ENCODE measurements around the gene MRAS.
"Not testable (repeated sequence)": the region's sequence is repeated elsewhere in the genome, so short reads cannot be mapped to it uniquely, and the experiment has no call there.

MRAS gene

DNA sequence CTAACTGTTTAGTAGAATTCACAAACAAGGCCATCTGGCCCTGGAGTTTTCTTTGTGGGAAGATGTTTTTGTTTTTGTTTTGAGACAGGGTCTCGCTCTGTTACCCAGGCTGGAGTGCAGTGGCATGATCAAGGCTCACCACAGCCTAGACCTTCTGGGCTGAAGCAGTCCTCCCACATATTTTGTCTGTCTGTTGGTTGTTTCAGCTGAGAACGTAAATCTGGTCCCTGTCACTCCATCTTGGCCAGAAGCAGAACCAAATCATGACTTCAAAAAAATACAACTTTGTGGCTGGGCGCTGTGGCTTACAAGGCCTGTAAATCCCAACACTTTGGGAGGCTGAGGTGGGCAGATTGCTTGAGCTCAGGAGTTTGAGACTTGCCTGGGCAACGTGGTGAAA, 27.1 kb downstream of the MRAS start:
- no peaks in the 10 kb centered on the region for H4K20me1 ChIP-seq (ENCODE audit: low read depth, low read length)
- no peaks in the 10 kb centered on the region for H3K9me3 ChIP-seq (ENCODE audit: insufficient read depth, low read length)
- no peak overlapping the region for H3K9ac ChIP-seq (ENCODE audit: low read length)
- no peak for TF ChIP-seq EZH2phosphoT487 (conservative IDR thresholded peaks at IDR 0.05; ENCODE audit: low read length)
- TF ChIP-seq, protein P1, sequence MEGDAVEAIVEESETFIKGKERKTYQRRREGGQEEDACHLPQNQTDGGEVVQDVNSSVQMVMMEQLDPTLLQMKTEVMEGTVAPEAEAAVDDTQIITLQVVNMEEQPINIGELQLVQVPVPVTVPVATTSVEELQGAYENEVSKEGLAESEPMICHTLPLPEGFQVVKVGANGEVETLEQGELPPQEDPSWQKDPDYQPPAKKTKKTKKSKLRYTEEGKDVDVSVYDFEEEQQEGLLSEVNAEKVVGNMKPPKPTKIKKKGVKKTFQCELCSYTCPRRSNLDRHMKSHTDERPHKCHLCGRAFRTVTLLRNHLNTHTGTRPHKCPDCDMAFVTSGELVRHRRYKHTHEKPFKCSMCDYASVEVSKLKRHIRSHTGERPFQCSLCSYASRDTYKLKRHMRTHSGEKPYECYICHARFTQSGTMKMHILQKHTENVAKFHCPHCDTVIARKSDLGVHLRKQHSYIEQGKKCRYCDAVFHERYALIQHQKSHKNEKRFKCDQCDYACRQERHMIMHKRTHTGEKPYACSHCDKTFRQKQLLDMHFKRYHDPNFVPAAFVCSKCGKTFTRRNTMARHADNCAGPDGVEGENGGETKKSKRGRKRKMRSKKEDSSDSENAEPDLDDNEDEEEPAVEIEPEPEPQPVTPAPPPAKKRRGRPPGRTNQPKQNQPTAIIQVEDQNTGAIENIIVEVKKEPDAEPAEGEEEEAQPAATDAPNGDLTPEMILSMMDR (IDR thresholded peaks at IDR 0.05; ENCODE audit: insufficient read depth, low read length, poor library complexity, severe bottlenecking), result no peak
- no peak overlapping the region for H3K27ac ChIP-seq (ENCODE audit: low read depth, low read length)
- H3K4me3 ChIP-seq (ENCODE audit: insufficient read depth, low read length, poor library complexity, severe bottlenecking), result no peak overlapping the region
- H2AFZ ChIP-seq (ENCODE audit: low read depth, low read length, severe bottlenecking), result no peak overlapping the region
- no peaks in the 10 kb centered on the region for H3K27me3 ChIP-seq (ENCODE audit: low read length)
- H3K4me2 ChIP-seq (ENCODE audit: low read depth, low read length, poor library complexity, severe bottlenecking), result no peak overlapping the region
- no peaks in the 10 kb centered on the region for H3F3A ChIP-seq (ENCODE audit: insufficient read depth)
- H3K79me2 ChIP-seq (ENCODE audit: insufficient read depth, low read length), result no peaks in the 10 kb centered on the region
- H3K36me3 ChIP-seq (ENCODE audit: low read length), result no peaks in the 10 kb centered on the region
- no peaks in the 10 kb centered on the region for H3K9me2 ChIP-seq (replicated peaks; ENCODE audit: insufficient read depth, low read length)

GRCh38 chr3:138376663-138377062, 28.3 kb downstream of the MRAS start:
- Histone ChIP-seq H3F3A (ENCODE audit: insufficient read depth) (no peaks in the 10 kb centered on the region), H3K4me3 (ENCODE audit: insufficient read depth, low read length, poor library complexity, severe bottlenecking) (no peak overlapping the region), H3K79me2 (ENCODE audit: insufficient read depth, low read length) (no peaks in the 10 kb centered on the region), H3K27ac (ENCODE audit: low read depth, low read length) (no peak overlapping the region), H4K20me1 (ENCODE audit: low read depth, low read length) (no peaks in the 10 kb centered on the region), H2AFZ (ENCODE audit: low read depth, low read length, severe bottlenecking) (no peak overlapping the region), H3K9me3 (ENCODE audit: insufficient read depth, low read length) (no peaks in the 10 kb centered on the region), H3K9me2 (replicated peaks; ENCODE audit: insufficient read depth, low read length) (no peaks in the 10 kb centered on the region), H3K9ac (ENCODE audit: low read length) (no peak overlapping the region), H3K36me3 (ENCODE audit: low read length) (no peaks in the 10 kb centered on the region), H3K27me3 (ENCODE audit: low read length) (no peaks in the 10 kb centered on the region), H3K4me2 (ENCODE audit: low read depth, low read length, poor library complexity, severe bottlenecking) (no peak overlapping the region)
- no peak for TF ChIP-seq EZH2phosphoT487 (conservative IDR thresholded peaks at IDR 0.05; ENCODE audit: low read length)
- TF ChIP-seq, protein P1 (IDR thresholded peaks at IDR 0.05; ENCODE audit: insufficient read depth, low read length, poor library complexity, severe bottlenecking), result no peak

DNA sequence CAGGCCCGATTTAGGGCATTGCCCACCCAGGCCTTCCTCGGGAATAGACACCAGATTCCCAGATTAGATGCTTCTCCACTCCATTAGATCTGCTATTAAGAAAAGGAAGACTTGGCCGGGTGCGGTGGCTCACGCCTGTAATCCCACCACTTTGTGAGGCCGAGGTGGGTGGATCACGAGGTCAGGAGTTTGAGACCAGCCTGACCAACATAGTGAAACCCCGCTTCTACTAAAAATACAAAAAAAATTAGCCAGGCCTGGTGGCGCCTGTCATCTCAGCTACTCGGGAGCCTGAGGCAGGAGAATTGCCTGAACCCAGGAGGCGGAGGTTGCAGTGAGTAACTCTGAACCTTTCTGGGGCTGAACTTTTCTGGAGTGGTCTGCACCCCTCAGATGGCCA, 28.8 kb downstream of the MRAS start:
- not testable (repeated sequence) for H3K27ac ChIP-seq (ENCODE audit: low read depth, low read length); H3K9me3 ChIP-seq (ENCODE audit: insufficient read depth, low read length); H3K79me2 ChIP-seq (ENCODE audit: insufficient read depth, low read length); H3K4me2 ChIP-seq (ENCODE audit: low read depth, low read length, poor library complexity, severe bottlenecking); H3K9ac ChIP-seq (ENCODE audit: low read length); H3F3A ChIP-seq (ENCODE audit: insufficient read depth); H3K4me3 ChIP-seq (ENCODE audit: insufficient read depth, low read length, poor library complexity, severe bottlenecking); H3K9me2 ChIP-seq (replicated peaks; ENCODE audit: insufficient read depth, low read length); H4K20me1 ChIP-seq (ENCODE audit: low read depth, low read length); H3K36me3 ChIP-seq (ENCODE audit: low read length); H2AFZ ChIP-seq (ENCODE audit: low read depth, low read length, severe bottlenecking); H3K27me3 ChIP-seq (ENCODE audit: low read length)

DNA sequence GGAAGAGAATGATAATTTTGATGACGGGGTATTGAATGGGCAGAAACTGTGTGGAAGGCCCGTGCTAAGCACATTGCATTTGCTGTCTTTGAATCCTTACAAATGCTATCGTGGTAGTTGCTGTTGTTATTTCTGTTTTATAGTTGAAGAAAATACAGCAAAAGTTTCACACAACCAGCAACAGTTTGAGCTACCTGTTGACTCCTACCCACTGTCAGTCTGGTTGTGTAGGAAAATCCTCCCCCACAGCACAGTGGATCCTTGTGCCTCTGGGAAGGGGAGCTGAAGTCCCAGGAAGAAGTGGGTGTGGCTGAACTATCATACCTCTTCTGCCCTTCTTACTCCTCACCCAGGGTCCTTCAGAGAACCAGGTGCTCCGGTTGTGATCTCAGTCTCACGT, 29.4 kb downstream of the MRAS start:
- TF ChIP-seq, protein P1 (IDR thresholded peaks at IDR 0.05; ENCODE audit: insufficient read depth, low read length, poor library complexity, severe bottlenecking), result no peak
- no peak for TF ChIP-seq EZH2phosphoT487 (conservative IDR thresholded peaks at IDR 0.05; ENCODE audit: low read length)
- H2AFZ ChIP-seq (ENCODE audit: low read depth, low read length, severe bottlenecking), result no peak overlapping the region
- no peaks in the 10 kb centered on the region for H3K27me3 ChIP-seq (ENCODE audit: low read length)
- no peak overlapping the region for H3K27ac ChIP-seq (ENCODE audit: low read depth, low read length)
- no peaks in the 10 kb centered on the region for H3K36me3 ChIP-seq (ENCODE audit: low read length)
- H3K4me3 ChIP-seq (ENCODE audit: insufficient read depth, low read length, poor library complexity, severe bottlenecking), result no peak overlapping the region
- H3K9me2 ChIP-seq (replicated peaks; ENCODE audit: insufficient read depth, low read length), result no peaks in the 10 kb centered on the region
- no peak overlapping the region for H3K9ac ChIP-seq (ENCODE audit: low read length)
- no peaks in the 10 kb centered on the region for H4K20me1 ChIP-seq (ENCODE audit: low read depth, low read length)
- no peaks in the 10 kb centered on the region for H3F3A ChIP-seq (ENCODE audit: insufficient read depth)
- H3K4me2 ChIP-seq (ENCODE audit: low read depth, low read length, poor library complexity, severe bottlenecking), result no peak overlapping the region
- H3K9me3 ChIP-seq (ENCODE audit: insufficient read depth, low read length), result no peaks in the 10 kb centered on the region
- no peaks in the 10 kb centered on the region for H3K79me2 ChIP-seq (ENCODE audit: insufficient read depth, low read length)

All from SU-DHL-6 (cell line).